Renal cortex interstitium (tissue), 11 donors: ENCODE results near the gene BCS1L. TPM values are rescaled to one million over a fixed set of nuclear protein-coding genes. Genes with fewer than 3 reads are reported as not detected.

Experiments
- DNase-seq, 11 donors: peaks; one replicate each; pipeline ENCODE4 v3.0.0-alpha.2; 2013; ENCODE audit warnings: low read depth in 9 of 11, low spot score in 4 of 11; ENCODE audit errors: extremely low read depth in 1 of 11
- polyA plus RNA-seq, 3 donors: library from polyadenylated mRNA; unstranded; fragments of 120-200 nt; gene quantifications; one replicate each; pipeline ENCODE4 v1.2.1, GENCODE V29; 2013; ENCODE audit not compliant: insufficient read length in 3 of 3

Gene BCS1L
- polyA plus RNA-seq, 3 donors = 47.0 to 61.3 (median 49.1) TPM

DNA sequence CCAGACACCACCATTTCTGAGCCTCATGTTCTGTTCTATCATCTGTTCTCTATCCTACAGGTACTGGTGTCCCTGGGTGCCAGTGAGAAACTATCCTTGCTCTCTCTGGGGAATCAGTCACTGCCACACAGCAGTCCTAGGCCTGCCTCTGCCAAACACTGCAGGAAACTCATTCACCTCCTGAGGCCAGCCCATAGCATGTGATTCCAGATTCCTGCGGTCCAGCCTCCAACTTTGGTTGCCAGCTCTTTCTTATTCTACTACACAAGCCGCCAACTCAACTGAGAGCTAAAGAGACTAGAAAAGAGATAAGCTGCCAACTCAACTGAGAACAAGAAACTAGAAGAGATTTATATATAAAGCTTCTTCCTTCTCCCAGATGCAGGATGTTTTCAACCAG is 42.3 kb downstream of the BCS1L start:
- no peak for DNase-seq

DNA sequence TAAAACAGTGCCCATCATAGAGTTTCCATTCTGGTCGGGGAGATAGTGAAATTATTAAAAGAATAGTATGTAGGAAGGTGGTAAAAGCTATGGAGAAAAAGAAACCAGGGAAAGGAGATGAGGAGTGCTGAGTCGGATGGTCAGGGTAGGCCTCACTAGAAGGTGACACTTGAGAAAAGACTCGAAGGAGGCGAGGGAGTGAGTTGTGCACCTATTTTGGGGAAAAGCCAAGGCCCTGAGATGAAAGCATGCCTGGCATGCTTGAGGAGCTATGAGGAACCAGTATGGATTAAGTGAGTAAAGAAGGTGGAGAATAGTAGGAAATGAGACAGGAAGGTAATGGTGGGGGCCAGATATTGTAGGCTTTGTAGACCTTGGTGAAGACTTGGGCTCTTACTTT is 43.9 kb downstream of the BCS1L start:
- DNase-seq = no peak

DNA sequence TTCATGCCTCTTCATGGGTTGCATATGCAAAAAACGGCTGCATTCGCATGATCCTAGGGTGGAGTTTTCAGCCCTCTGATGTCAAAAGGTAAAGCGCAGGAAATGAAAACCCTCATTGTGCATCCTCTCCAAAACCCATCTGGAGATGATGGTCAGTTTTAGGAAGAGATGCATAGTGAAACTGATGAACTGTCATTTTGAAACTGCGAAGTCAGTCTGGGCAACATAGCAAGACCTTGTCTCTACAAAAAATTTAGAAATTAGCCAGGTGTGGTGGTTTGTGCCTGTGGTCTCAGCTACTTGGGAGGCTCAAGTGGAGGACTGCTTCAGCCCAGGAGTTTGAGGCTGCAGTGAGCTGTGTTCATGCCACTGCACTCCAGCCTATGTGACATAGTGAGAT is 48.6 kb downstream of the BCS1L start:
- DNase-seq = no peak

DNA sequence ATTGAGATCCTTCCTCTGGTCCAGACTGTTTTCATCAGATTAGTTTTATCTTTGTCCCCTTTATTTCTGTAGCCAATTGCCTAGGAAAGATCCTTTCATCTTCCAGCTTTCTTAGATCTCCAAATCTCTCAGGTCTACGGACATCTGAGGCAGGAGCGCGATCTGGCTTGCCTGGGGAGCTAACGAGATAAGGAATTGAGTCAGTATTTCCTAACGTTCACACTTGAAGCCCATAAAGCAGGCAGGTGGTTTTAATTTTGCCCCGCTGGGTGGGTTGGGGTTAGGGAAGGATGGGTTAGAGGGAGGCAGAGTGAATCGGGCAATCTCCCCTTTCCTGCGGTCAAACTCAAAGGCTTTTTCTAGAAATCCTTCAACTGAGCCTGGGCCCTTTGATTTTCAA is 50.4 kb downstream of the BCS1L start:
- no peak for DNase-seq

DNA sequence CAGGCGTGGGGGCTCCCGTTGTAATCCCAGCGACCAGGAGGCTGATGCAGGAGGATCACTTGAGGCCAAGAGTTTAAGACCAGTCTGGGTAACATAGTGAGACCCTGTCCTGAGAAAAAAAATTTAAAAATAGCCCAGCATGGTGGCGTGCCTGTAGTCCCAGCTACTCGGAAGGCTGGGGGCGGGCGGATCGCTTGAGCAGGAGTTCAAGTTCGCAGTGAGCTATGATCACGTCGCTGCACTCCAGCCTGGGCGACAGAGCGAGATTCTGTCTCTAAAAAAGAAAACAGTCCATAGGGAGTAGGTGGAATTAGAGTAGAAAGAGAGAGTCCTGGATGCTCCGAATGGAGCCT is 50.8 kb downstream of the BCS1L start:
- no peak for DNase-seq

GRCh38 chr2:218710687-218711549 is 51.4 kb downstream of the BCS1L start, which contains the start of gene TTLL4:
TTLL4 (plus strand) TSS chr2:218710835; CDS start chr2:218737677, 26,842 bp downstream.
- peak; percentile 89 to 97 (median 95) for DNase-seq

DNA sequence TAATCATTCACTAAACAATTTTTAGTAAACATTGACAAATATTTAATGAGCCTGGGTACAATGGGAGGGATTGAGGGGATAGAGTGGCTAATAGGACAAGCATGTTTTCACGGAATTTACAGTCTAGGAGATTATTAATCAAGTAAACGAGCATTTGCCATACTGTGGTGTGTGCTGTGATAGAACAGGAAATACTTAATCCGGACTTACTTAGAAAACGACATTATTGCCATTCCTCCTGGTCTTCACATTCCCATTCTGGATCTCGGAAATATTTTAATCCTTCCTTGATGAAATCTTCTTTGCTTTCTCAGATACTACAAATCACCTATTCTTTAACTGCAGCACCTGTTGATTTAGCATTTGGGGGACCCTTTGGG is 52.1 kb downstream of the BCS1L start:
- DNase-seq = peak in 6 of 11 donors; percentile 13 to 37 (median 24)

Other genes with a start within 250 kb of the BCS1L start
- gene VIL1, start 240.6 kb upstream of the BCS1L start, polyA plus RNA-seq = 10 to 100 TPM; 21.3 to 41.5 (median 21.6) TPM
- gene USP37, start 91.3 kb upstream of the BCS1L start, polyA plus RNA-seq = 10 to 100 TPM; 14.8 to 18.6 (median 17.2) TPM
- gene CNOT9, start 90.8 kb upstream of the BCS1L start, polyA plus RNA-seq = 10 to 100 TPM; 49.4 to 55.2 (median 52.3) TPM
- 1 to 10 TPM; 7.2 to 9.9 (median 9.4) TPM for gene PLCD4, start 51.8 kb upstream of the BCS1L start, polyA plus RNA-seq
- 10 to 100 TPM; 17.4 to 20.9 (median 20.3) TPM for gene ZNF142, start 60 bp upstream of the BCS1L start, polyA plus RNA-seq
- gene RNF25, start 12.3 kb downstream of the BCS1L start, polyA plus RNA-seq = 10 to 100 TPM; 44.4 to 47.2 (median 46.8) TPM
- gene STK36, start 12.4 kb downstream of the BCS1L start, polyA plus RNA-seq = 100 to 1,000 TPM in 1 of 3 donors, 10 to 100 TPM in 2; 66.6 to 113 (median 81.3) TPM
- gene TTLL4, start 51.2 kb downstream of the BCS1L start, polyA plus RNA-seq = 10 to 100 TPM; 30.9 to 43.7 (median 34.0) TPM
- gene CYP27A1, start 122.5 kb downstream of the BCS1L start, polyA plus RNA-seq = 10 to 100 TPM; 42.8 to 61.9 (median 49.1) TPM
- gene PRKAG3, start 172.1 kb downstream of the BCS1L start, polyA plus RNA-seq = under 1 TPM in 2 of 3 donors, not detected in 1; 0.04 to 0.11 TPM
- under 1 TPM; 0.11 to 0.50 (median 0.39) TPM for gene WNT6, start 200.1 kb downstream of the BCS1L start, polyA plus RNA-seq
- gene WNT10A, start 221.2 kb downstream of the BCS1L start, polyA plus RNA-seq = 1 to 10 TPM in 1 of 3 donors, under 1 TPM in 2; 0.67 to 1.8 (median 0.75) TPM